Fibroblast of skin of right quadriceps (primary cell): ENCODE measurements around the gene MTMR12.
A peak's percentile ranks its signal among the peaks of the same experiment; 100 is the strongest.

Experiments used
- DNase-seq: peaks from one replicate; pipeline ENCODE4 v3.0.0-alpha.2; 2013

The MTMR12 gene

GRCh38 chr5:32272746-32273145, 40.0 kb downstream of the MTMR12 start:
- DNase-seq, result no peak

DNA sequence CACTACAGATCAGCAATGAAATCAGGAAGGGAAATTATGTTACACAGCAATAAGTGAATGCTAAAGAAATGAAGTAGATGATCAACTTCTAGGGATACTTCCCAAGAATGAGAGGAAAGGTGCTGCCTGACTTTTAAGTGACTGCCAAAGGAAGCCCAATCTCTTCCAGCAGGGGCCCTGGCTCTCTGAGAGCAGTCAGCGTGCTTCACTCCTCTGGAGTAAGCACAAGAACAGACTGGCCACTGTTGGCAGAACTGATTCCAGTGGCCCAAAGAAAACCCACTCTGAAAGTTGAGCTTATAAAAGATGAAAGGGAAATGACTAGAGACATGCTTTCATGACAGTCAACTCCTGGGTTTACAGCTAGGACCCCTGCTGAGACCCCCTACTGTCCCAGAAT, 41.8 kb downstream of the MTMR12 start:
- no peak for DNase-seq

- DNase-seq, result no peak
These were observed 42.6 kb downstream of the MTMR12 start for GRCh38 chr5:32270178-32270577.

DNA sequence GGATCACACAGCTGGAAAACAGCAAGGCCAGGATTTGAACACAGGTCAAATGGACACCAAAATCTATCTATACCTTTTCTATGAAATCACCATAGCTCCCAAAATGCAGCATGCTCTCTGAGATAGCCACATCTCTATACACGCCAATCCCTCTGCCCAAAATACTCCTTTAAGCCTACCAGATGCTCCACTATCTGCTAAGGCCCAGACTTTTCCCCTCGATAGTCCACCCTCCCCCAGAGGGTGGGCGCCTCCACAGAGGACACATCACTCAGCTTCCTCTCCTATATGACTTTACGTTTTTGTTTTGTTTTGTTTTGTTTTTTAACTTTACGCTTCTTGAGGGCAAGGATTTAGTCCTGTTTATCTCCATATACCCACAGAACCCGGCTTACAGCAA, 46.8 kb downstream of the MTMR12 start:
- no peak for DNase-seq

DNA sequence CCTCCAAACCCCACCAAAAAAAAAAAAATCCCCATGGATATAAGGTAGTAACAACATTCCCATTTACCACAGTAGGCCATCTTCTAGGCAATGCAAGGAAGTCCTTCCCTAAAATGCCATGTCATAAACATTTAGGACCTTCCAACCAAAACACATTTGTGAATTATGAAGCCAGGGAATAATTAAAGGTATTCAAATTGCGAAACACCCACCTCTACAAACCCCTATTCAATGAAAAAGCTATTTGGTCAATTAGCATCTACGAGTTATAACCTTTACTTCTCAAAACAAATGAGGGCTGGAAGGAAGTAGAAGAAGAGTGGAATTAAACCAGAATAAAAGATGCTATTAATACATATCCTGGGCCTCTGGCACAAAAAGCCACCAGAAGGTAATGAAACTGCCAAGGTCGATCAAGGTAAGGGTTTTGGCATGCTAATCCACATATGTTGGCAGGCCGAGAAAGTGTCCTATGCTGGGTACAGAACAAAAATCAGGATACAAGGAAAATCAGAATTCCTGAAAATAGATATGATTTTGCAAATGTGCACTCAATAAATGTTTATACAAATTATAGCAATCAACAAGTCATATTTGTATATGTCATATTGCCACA, 47.7 kb downstream of the MTMR12 start:
- DNase-seq, result no peak

GRCh38 chr5:32263684-32264083, 49.1 kb downstream of the MTMR12 start:
- no peak for DNase-seq

DNA sequence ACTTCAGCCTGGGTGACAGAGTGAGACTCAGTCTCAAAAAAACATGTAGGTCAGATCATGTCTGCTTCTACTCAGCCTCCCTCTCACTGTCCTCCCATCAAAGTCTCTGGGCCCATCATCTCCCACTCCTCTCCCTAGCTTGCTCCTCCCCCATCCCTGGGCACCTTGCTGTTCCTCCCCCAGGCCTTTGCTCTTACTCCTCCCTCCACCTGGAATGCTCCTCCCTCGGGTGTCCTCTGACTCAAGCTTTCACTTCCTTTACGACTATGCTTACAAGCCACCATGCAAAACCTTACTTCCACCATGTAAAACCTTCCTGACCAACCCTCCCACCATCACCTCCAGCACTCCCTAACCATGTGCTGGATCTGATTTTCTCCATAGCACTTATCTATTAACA, 51.5 kb downstream of the MTMR12 start:
- DNase-seq, result no peak

GRCh38 chr5:32259033-32259432, 53.7 kb downstream of the MTMR12 start:
- DNase-seq, result no peak

GRCh38 chr5:32258424-32258823, 54.3 kb downstream of the MTMR12 start:
- DNase-seq, result no peak

- DNase-seq, result no peak
These were observed 57.2 kb downstream of the MTMR12 start for GRCh38 chr5:32255540-32255900.

GRCh38 chr5:32254881-32255539, 57.7 kb downstream of the MTMR12 start:
- peak; percentile 70 for DNase-seq

DNA sequence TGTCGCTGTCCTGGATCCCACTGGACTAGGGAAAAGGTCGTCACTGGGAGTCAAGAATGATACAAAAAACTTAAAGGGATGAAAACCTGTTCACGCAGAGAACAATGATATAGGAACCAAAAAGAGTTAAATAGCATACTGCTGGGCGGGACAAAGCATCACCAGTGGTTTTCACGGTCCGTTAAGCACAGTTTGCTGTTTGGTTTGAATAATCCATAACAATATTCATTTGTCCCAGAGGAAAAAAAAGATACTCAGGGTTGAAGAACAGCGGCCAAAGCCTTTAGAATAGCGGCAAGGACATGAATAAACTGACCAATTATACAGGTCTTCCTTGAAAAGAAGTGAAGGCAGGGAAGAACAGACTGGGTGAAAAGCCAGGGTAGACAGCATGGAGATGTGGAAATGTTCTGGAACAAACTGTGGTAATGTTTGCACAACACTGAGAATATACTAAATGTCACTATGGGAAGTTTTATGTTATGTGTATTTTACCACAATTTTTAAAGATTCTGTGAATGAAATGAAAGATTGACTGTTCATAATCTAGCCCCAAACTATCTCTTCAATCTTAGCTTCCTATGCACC, 60.8 kb downstream of the MTMR12 start:
- no peak for DNase-seq

DNA sequence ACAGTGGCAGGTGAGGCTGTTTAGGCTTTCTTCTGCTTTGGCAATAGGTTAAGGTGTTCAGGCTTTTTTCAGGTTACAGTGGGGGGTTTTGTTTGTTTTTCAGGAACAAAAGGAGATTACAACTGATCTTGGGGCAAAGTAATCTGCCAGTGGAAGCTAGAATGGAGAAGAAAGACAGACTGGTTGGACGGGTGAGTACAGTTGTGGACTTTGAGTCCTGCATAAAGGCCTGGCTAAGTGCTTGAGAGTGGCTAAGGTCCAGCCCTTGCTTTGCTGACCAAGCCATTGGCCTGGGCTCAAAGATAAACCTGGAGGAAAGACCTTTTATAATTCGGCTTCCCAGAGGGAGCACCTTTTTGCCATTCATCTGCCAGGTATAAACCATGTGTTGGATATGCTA, 63.1 kb downstream of the MTMR12 start:
- no peak for DNase-seq

- DNase-seq, result no peak
These were observed 67.0 kb downstream of the MTMR12 start for GRCh38 chr5:32245742-32246141.

DNA sequence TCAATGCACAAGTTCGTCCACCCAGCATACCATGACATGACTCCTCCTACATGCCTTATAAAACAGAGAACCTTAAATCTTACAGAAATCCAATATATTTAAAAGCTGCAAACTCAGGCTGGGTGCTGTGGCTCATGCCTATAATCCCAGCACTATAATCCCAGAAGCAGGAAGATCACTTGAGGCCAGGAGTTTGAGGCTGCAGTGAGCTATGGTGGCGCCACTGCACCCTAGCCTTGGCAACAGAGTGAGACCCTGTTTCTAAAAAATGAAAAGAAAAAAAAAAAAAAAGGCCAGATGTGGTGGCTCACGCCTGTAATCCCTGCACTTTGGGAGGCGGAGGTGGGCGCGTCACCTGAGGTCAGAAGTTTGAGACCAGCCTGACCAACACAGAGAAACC, 68.7 kb downstream of the MTMR12 start:
- DNase-seq, result no peak

- DNase-seq, result no peak
These were observed 71.5 kb downstream of the MTMR12 start for GRCh38 chr5:32241034-32241783.

GRCh38 chr5:32239385-32239784, 73.4 kb downstream of the MTMR12 start:
- DNase-seq, result no peak

GRCh38 chr5:32233696-32234447, 78.9 kb downstream of the MTMR12 start:
- peak; percentile 37 for DNase-seq

GRCh38 chr5:32233220-32233695, 79.5 kb downstream of the MTMR12 start:
- DNase-seq, result no peak

GRCh38 chr5:32232441-32233219, 80.1 kb downstream of the MTMR12 start:
- DNase-seq, result peak; percentile 55

DNA sequence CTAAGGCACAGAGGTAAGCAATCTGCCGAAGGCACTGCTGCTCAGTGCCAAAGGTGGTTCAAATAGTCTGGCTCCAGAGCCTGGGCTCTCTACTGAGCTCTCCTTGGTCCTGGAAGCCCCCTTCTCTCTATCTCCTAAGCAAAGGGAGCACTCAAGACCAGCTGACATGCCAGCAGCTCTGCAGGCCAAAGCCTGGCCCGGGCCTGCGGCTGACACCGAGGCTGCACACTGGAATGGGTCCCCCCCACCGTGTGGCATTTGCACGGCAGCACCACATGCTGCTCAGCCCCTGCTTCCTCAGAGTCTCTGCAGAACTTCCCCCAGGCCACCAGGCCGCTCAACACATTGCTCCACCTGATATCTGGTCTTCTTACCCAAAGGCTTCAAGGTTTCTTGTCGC, 80.8 kb downstream of the MTMR12 start:
- DNase-seq, result no peak

DNA sequence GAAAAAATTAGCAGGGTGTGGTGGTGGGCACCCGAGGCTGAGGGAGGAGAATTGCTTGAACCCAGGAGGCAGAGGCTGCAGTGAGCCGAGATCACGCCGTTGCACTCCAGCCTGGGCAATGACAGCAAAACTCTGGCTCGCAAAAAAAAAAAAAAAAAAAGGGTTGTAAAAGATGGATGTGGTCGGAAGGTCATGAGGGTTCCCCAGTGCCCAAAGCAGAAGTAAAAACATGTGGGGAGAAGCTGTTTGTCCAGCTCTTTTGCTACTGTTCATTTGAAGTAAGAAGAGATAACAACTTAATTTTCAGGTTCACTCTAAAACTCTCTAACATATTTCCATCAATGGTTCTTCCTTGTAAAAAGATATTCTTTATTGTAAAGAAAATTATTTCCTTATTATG, 81.5 kb downstream of the MTMR12 start:
- no peak for DNase-seq
